Measurements from ENCODE around the gene PLEKHA6.
A peak's percentile ranks its signal among the peaks of the same experiment; 100 is the strongest.

- peak; percentile 85 for TF ChIP-seq CTCF (IDR thresholded peaks at IDR 0.05)
- no peak for TF ChIP-seq EZH2 (IDR thresholded peaks at IDR 0.05; ENCODE audit: borderline replicate concordance, insufficient read depth, low read depth, low read length, poor library complexity, severe bottlenecking)
These were observed 38.7 kb upstream of the PLEKHA6 start for GRCh38 chr1:204398197-204399125.
